Mesenchymal stem cell (in vitro differentiated cells and primary cell): ENCODE measurements around the gene CLCN6.

Experiments
- DNase-seq: peaks from one replicate; pipeline ENCODE4 v3.0.0-alpha.2; 2013
- H2AFZ ChIP-seq: one replicate; pipeline ENCODE4 v1.6.1; 2013; ENCODE audit warnings: low read depth, mild to moderate bottlenecking, control low read depth, inconsistent platforms, low read length, moderate library complexity
- H2AK5ac ChIP-seq: 2 replicates; pipeline ENCODE4 v1.6.1; 2013; ENCODE audit warnings: low read length, moderate library complexity, mild to moderate bottlenecking, inconsistent platforms; ENCODE audit not compliant: severe bottlenecking
- H2BK120ac ChIP-seq: one replicate; pipeline ENCODE4 v1.6.1; 2013; ENCODE audit warnings: low read depth, mild to moderate bottlenecking, inconsistent platforms, low read length, moderate library complexity
- H2BK12ac ChIP-seq, 2 experiments: one replicate each; pipeline ENCODE4 v1.6.1; 2013; ENCODE audit warnings: inconsistent platforms in 2 of 2, low read length in 2 of 2, mild to moderate bottlenecking in 2 of 2, moderate library complexity in 2 of 2, control low read depth in 1 of 2
- H2BK15ac ChIP-seq: one replicate; pipeline ENCODE4 v1.6.1; 2013; ENCODE audit warnings: mild to moderate bottlenecking, low read depth, inconsistent platforms; ENCODE audit not compliant: poor library complexity, severe bottlenecking
- H2BK5ac ChIP-seq: 2 replicates; pipeline ENCODE4 v1.6.1; 2013; ENCODE audit warnings: low read depth, mild to moderate bottlenecking, low read length, control low read depth, inconsistent platforms; ENCODE audit not compliant: poor library complexity, severe bottlenecking
- H3K14ac ChIP-seq, 2 experiments: one replicate each; pipeline ENCODE4 v1.6.1; 2013; ENCODE audit warnings: inconsistent platforms in 2 of 2, low read length in 2 of 2, control low read depth in 1 of 2, mild to moderate bottlenecking in 1 of 2, moderate library complexity in 1 of 2
- H3K18ac ChIP-seq, 2 experiments: one replicate each; pipeline ENCODE4 v1.6.1; 2013; ENCODE audit warnings: inconsistent platforms in 2 of 2, low read length in 2 of 2, control low read depth in 1 of 2, low read depth in 1 of 2, mild to moderate bottlenecking in 1 of 2
- H3K23ac ChIP-seq, 2 experiments: one replicate each; pipeline ENCODE4 v1.6.1; 2013; ENCODE audit warnings: inconsistent platforms in 2 of 2, low read length in 2 of 2, mild to moderate bottlenecking in 2 of 2, moderate library complexity in 2 of 2, control low read depth in 1 of 2
- H3K27ac ChIP-seq: 2 replicates; pipeline ENCODE4 v1.5.1; 2013; ENCODE audit warnings: mild to moderate bottlenecking, moderate library complexity, low read length, control low read depth, inconsistent platforms; ENCODE audit not compliant: poor library complexity, severe bottlenecking
- H3K27me3 ChIP-seq, 2 experiments: 2 replicates each; pipeline versions ENCODE4 v1.6.1 to v1.7.0; 2013; ENCODE audit warnings: low read length in 2 of 2, mild to moderate bottlenecking in 2 of 2, moderate library complexity in 2 of 2, control low read depth in 1 of 2, inconsistent platforms in 1 of 2; ENCODE audit not compliant: control insufficient read depth in 1 of 2, insufficient read depth in 1 of 2
- H3K36me3 ChIP-seq, 2 experiments: 2 replicates each; pipeline versions ENCODE4 v1.6.1 to v1.7.0; 2013; ENCODE audit warnings: low read length in 2 of 2, control low read depth in 1 of 2, inconsistent platforms in 1 of 2, low read depth in 1 of 2, mild to moderate bottlenecking in 1 of 2; ENCODE audit not compliant: insufficient read depth in 2 of 2, control insufficient read depth in 1 of 2
- H3K4ac ChIP-seq, 2 experiments: one replicate each; pipeline ENCODE4 v1.6.1; 2013; ENCODE audit warnings: inconsistent platforms in 2 of 2, low read length in 2 of 2, mild to moderate bottlenecking in 2 of 2, moderate library complexity in 2 of 2, control low read depth in 1 of 2, low read depth in 1 of 2
- H3K4me1 ChIP-seq: 2 replicates; pipeline ENCODE4 v1.6.1; 2013; ENCODE audit warnings: low read depth, low read length, control low read depth; ENCODE audit not compliant: control insufficient read depth, insufficient read depth
- H3K4me2 ChIP-seq: 2 replicates; pipeline ENCODE4 v1.6.1; 2013; ENCODE audit warnings: low read length, mild to moderate bottlenecking, inconsistent platforms; ENCODE audit not compliant: poor library complexity, severe bottlenecking
- H3K4me3 ChIP-seq, 2 experiments: 2 replicates each; pipeline versions ENCODE4 v1.5.1 to v1.7.0; 2013; ENCODE audit warnings: low read length in 2 of 2, mild to moderate bottlenecking in 2 of 2, control low read depth in 1 of 2, low read depth in 1 of 2; ENCODE audit not compliant: insufficient read depth in 1 of 2
- H3K79me1 ChIP-seq: replicated peaks from 2 replicates; pipeline ENCODE4 v1.6.1; 2013; ENCODE audit warnings: mild to moderate bottlenecking, control low read depth, low read length, inconsistent platforms; ENCODE audit not compliant: poor library complexity, severe bottlenecking
- H3K9ac ChIP-seq: 2 replicates; pipeline ENCODE4 v1.7.0; 2013; ENCODE audit warnings: mild to moderate bottlenecking, low read length, moderate library complexity
- H3K9me3 ChIP-seq: 2 replicates; pipeline ENCODE4 v1.7.0; 2013; ENCODE audit warnings: mild to moderate bottlenecking, low read length; ENCODE audit not compliant: control insufficient read depth
- H4K8ac ChIP-seq: one replicate; pipeline ENCODE4 v1.6.1; 2013; ENCODE audit warnings: inconsistent platforms, mild to moderate bottlenecking, low read length, moderate library complexity
- H4K91ac ChIP-seq: one replicate; pipeline ENCODE4 v1.6.1; 2013; ENCODE audit warnings: mild to moderate bottlenecking, low read length, inconsistent platforms
- WGBS: methylation state at CpG from one replicate; pipeline ENCODE4 v1.1.7; 2013; ENCODE audit warnings: mixed read lengths; 5-methylcytosine and 5-hydroxymethylcytosine counted together

CLCN6 gene

DNA sequence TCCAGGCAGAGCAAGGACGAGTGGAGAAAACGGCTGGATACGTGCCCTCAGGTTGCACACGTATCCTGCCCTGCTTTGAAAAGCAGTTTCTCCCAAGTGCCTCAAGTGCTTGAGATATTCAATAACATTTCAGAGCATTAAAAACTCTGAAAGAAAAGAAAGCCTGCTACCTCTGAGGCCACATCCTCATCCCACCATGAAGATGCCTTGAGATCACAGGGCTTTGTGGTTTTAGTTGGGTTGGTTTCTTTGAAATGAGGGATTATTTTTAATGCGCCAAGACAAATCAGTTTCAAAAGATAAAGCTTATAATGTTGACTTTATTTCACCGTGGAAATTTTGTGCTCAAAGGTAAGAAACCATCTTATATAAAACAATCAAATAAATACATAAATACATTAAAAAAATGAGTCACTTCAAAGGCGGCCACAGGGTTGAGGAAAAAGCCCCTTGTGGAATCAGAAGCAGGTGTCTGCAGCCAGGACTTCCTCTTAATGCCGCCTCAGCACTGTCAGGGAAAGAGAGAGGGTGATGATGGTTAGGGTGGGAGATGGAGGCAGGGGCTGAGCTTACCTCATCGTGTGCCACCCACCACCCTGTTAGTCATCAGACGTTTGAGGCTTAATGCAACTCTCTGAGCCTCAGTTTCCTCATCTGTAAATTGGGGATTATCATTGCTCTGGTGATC is 51.3 kb downstream of the CLCN6 start:
- no peak overlapping the region for H4K91ac ChIP-seq
- DNase-seq = no peak
- H3K27ac ChIP-seq = no peak overlapping the region
- no peak overlapping the region for H3K18ac ChIP-seq
- no peak overlapping the region for H2BK120ac ChIP-seq
- H3K23ac ChIP-seq = no peak overlapping the region
- H4K8ac ChIP-seq = no peak overlapping the region
- H3K36me3 ChIP-seq = no peaks in the 10 kb centered on the region
- no peak overlapping the region for H2AFZ ChIP-seq
- H3K27me3 ChIP-seq = peaks cover 66 to 83% of the 10 kb centered on the region in 2 experiments
- H2BK12ac ChIP-seq = no peak overlapping the region
- H3K4ac ChIP-seq = no peak overlapping the region
- H3K9ac ChIP-seq = no peak overlapping the region
- H2BK5ac ChIP-seq = no peak overlapping the region
- no peak overlapping the region for H3K4me2 ChIP-seq
- no peak overlapping the region for H3K4me3 ChIP-seq
- no peak overlapping the region for H2AK5ac ChIP-seq
- H3K9me3 ChIP-seq = no peaks in the 10 kb centered on the region
- H3K14ac ChIP-seq = no peak overlapping the region
- no peak overlapping the region for H2BK15ac ChIP-seq
- H3K4me1 ChIP-seq = peaks cover 8% of the 10 kb centered on the region
- WGBS = 54% methylated on average over 8 of the region's 10 CpGs
- no peaks in the 10 kb centered on the region for H3K79me1 ChIP-seq

DNA sequence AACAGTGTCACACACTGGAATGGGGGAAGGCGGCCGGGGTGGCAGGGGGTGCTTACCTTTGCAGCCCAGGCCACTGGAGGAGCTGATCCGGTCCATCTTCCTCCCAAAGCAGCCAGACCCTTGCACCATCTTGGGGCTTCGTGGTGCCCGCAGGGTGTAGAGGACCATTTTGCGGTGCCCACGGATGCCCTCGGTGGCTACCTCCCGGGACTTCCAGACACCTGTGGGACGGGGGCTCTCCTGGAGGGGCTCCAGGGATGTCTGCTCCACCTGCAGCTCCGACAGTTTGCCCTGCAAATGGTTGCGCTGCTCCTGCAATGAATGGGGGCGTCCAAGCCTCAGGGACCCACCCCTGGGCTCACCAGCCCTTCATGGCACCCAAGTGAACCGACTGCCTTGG is 52.2 kb downstream of the CLCN6 start:
- H3K23ac ChIP-seq = no peak overlapping the region

DNA sequence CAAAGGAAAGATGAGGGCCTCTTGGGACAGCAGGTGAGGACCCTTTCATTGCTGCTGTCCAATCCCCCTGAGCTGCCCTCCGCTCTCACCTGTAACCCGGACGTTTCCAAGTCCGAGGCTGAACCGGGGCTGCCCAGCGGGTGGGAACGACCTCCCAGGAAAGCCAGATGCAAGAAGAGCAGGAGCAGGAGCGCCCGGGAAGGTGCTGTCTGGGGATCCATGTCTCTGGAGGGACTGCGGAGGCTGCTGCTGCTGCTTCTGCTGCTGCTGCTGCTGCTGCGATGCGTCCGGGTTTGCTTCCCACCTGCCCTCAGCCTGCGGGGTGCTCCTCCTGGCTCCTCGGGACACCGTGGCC is 52.6 kb downstream of the CLCN6 start, which contains the start of gene NPPB:
NPPB (minus strand) TSS at position 333 of the 355 bp plus-strand sequence; CDS start at position 221, 112 bp downstream.
- Histone ChIP-seq H3K9me3 (no peaks in the 10 kb centered on the region), H4K8ac (no peak within 1 kb of the TSS), H3K27me3 (peaks cover 71 to 82% of the 10 kb centered on the region in 2 experiments), H3K27ac (no peak within 1 kb of the TSS), H2AFZ (no peak within 1 kb of the TSS), H3K4me2 (peak within 1 kb of the TSS; percentile 45), H3K4ac (no peak within 1 kb of the TSS), H2BK12ac (no peak within 1 kb of the TSS), H2BK15ac (no peak within 1 kb of the TSS), H4K91ac (no peak within 1 kb of the TSS), H3K9ac (no peak within 1 kb of the TSS), H3K14ac (no peak within 1 kb of the TSS), H2AK5ac (no peak within 1 kb of the TSS), H3K18ac (no peak within 1 kb of the TSS), H2BK120ac (no peak within 1 kb of the TSS), H3K79me1 (no peaks in the 10 kb centered on the region), H3K23ac (peak within 1 kb of the TSS in 1 of 2 experiments; percentile 56), H3K4me3 (no peak within 1 kb of the TSS), H3K36me3 (no peaks in the 10 kb centered on the region), H3K4me1 (peaks cover 13% of the 10 kb centered on the region), H2BK5ac (no peak within 1 kb of the TSS)
- WGBS = 27% methylated on average over 16 of the region's 16 CpGs
- DNase-seq = no peak

More for the DNA sequence above, 52.2 kb downstream of the CLCN6 start:
- no peak overlapping the region for H2BK120ac ChIP-seq
- no peak overlapping the region for H3K4me2 ChIP-seq
- no peak overlapping the region for H3K9ac ChIP-seq
- DNase-seq = no peak
- H3K36me3 ChIP-seq = no peaks in the 10 kb centered on the region
- H3K4me1 ChIP-seq = peaks cover 13% of the 10 kb centered on the region
- H2BK5ac ChIP-seq = no peak overlapping the region
- WGBS = 81% methylated on average over 14 of the region's 14 CpGs
- no peak overlapping the region for H3K4me3 ChIP-seq
- H2BK15ac ChIP-seq = no peak overlapping the region
- peaks cover 71 to 84% of the 10 kb centered on the region in 2 experiments for H3K27me3 ChIP-seq
- H4K91ac ChIP-seq = no peak overlapping the region
- no peak overlapping the region for H2AK5ac ChIP-seq
- H3K9me3 ChIP-seq = no peaks in the 10 kb centered on the region
- H2AFZ ChIP-seq = no peak overlapping the region
- no peak overlapping the region for H2BK12ac ChIP-seq
- H3K79me1 ChIP-seq = no peaks in the 10 kb centered on the region
- no peak overlapping the region for H3K14ac ChIP-seq
- no peak overlapping the region for H4K8ac ChIP-seq
- H3K4ac ChIP-seq = no peak overlapping the region
- H3K18ac ChIP-seq = no peak overlapping the region
- H3K27ac ChIP-seq = no peak overlapping the region

DNA sequence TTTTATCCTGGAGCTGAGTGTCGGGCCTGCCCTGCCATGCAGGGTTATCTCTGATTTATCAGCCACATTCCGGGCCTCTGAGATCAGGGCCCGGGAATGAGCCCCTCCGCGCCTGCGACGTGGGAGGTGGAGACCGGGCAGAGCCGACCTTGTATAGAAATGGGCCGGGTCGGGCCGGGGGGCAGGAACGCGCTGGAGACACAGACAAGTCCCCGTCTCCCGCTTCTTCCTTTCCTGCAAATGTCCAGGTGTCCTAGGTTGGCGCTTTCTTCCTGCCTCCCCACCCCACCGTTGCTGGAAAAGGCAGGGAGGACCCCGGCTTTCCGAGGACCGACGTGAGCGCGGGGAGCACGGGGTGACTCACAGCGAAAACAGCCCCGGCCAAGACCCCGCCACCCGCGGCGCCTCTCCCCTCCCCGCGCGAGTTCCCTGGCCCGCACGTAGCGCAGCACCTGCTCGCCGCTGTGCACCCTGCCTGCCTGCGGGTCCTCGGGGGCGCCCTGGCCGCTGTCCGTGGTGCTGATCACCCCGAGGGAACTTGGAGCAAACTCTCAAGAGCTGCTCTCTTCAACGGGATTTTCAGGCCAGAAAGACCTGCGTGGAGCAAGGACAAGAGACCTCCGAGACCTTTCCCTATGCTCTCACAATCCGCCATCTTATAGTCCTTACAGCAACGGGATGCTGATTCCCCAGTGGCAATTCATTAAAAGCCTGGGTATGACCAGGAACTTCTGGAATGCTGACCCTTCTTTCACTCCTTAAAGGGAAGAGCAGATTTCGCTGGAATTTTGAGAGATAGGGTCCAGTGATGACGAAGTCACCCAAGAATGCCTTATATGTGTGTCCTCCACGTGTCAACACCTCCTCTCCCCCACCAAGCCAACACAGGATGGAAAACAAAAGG is 53.2 kb downstream of the CLCN6 start:
- Histone ChIP-seq H3K9me3 (no peaks in the 10 kb centered on the region), H2AFZ (no peak overlapping the region), H2BK15ac (no peak overlapping the region), H4K8ac (no peak overlapping the region), H2BK120ac (no peak overlapping the region), H3K4ac (no peak overlapping the region), H3K79me1 (no peaks in the 10 kb centered on the region), H3K27me3 (peaks cover 77 to 85% of the 10 kb centered on the region in 2 experiments), H3K27ac (no peak overlapping the region), H3K4me3 (no peak overlapping the region), H2BK5ac (no peak overlapping the region), H3K4me2 (peak overlapping the region; percentile 45), H3K36me3 (no peaks in the 10 kb centered on the region), H3K9ac (no peak overlapping the region), H3K14ac (no peak overlapping the region), H3K18ac (no peak overlapping the region), H2AK5ac (no peak overlapping the region), H2BK12ac (no peak overlapping the region), H3K4me1 (peaks cover 13% of the 10 kb centered on the region), H4K91ac (no peak overlapping the region), H3K23ac (peak overlapping the region in 1 of 2 experiments; percentile 56)
- DNase-seq = peak; percentile 62
- 3% methylated on average over 51 of the region's 53 CpGs for WGBS
